GM03348 (cell line): ENCODE measurements around the gene SINHCAF.
"Not testable (repeated sequence)": the region's sequence is repeated elsewhere in the genome, so short reads cannot be mapped to it uniquely, and the experiment has no call there.

Source experiments
- DNase-seq: peaks from one replicate; pipeline ENCODE4 v3.0.0; 2012; ENCODE audit warnings: low spot score

The SINHCAF gene

GRCh38 chr12:31308116-31308515, 17.8 kb downstream of the SINHCAF start:
- DNase-seq: no peak

GRCh38 chr12:31306866-31307265, 19.1 kb downstream of the SINHCAF start:
- no peak for DNase-seq

GRCh38 chr12:31303466-31303865, 22.5 kb downstream of the SINHCAF start:
- no peak for DNase-seq

GRCh38 chr12:31301311-31301710, 24.6 kb downstream of the SINHCAF start:
- DNase-seq: no peak

- DNase-seq: no peak
Observed at GRCh38 chr12:31300783-31301182, 25.2 kb downstream of the SINHCAF start.

GRCh38 chr12:31300341-31300740, 25.6 kb downstream of the SINHCAF start:
- DNase-seq: no peak

GRCh38 chr12:31298922-31299321, 27.0 kb downstream of the SINHCAF start:
- no peak for DNase-seq

- no peak for DNase-seq
Observed at GRCh38 chr12:31298515-31298910, 27.4 kb downstream of the SINHCAF start.

GRCh38 chr12:31297572-31298514, 28.1 kb downstream of the SINHCAF start:
- DNase-seq: no peak

- DNase-seq: no peak
Observed at GRCh38 chr12:31289441-31289840, 36.5 kb downstream of the SINHCAF start.

- no peak for DNase-seq
Observed at GRCh38 chr12:31288381-31288780, 37.6 kb downstream of the SINHCAF start.

- no peak for DNase-seq
Observed at GRCh38 chr12:31280183-31280582, 45.8 kb downstream of the SINHCAF start.

- no peak for DNase-seq
Observed at GRCh38 chr12:31279390-31279924, 46.5 kb downstream of the SINHCAF start.

GRCh38 chr12:31278832-31279231, 47.1 kb downstream of the SINHCAF start:
- DNase-seq: no peak

- no peak for DNase-seq
Observed at GRCh38 chr12:31278424-31278823, 47.5 kb downstream of the SINHCAF start.

GRCh38 chr12:31277081-31277480, 48.9 kb downstream of the SINHCAF start:
- DNase-seq: no peak

GRCh38 chr12:31275491-31275890, 50.5 kb downstream of the SINHCAF start:
- DNase-seq: no peak

- no peak for DNase-seq
Observed at GRCh38 chr12:31274520-31275300, 51.2 kb downstream of the SINHCAF start.

GRCh38 chr12:31273794-31274193, 52.2 kb downstream of the SINHCAF start:
- DNase-seq: not testable (repeated sequence)

GRCh38 chr12:31272607-31273225, 53.2 kb downstream of the SINHCAF start:
- no peak for DNase-seq

GRCh38 chr12:31267966-31268365, 58.0 kb downstream of the SINHCAF start:
- no peak for DNase-seq

- DNase-seq: no peak
Observed at GRCh38 chr12:31265722-31266121, 60.2 kb downstream of the SINHCAF start.
